WERI-Rb-1 (cell line): ENCODE data around the gene FAM13A.

ENCODE experiments used
- DNase-seq: peaks from one replicate; pipeline ENCODE4 v3.0.0-alpha.2; 2020
- H3K27ac ChIP-seq: fragments of 250-450 bp; sonication (Bioruptor Pico); 2 replicates; pipeline ENCODE4 v1.5.1; 2020; ENCODE audit warnings: mild to moderate bottlenecking, moderate library complexity
- H3K27me3 ChIP-seq: fragments of 250-450 bp; sonication (Bioruptor Pico); 2 replicates; pipeline ENCODE4 v1.5.1; 2021; ENCODE audit warnings: mild to moderate bottlenecking, low read depth, moderate library complexity; ENCODE audit not compliant: insufficient read depth, severe bottlenecking
- H3K36me3 ChIP-seq: fragments of 250-450 bp; sonication (Bioruptor Pico); 2 replicates; pipeline ENCODE4 v1.5.1; 2020; ENCODE audit warnings: mild to moderate bottlenecking, moderate library complexity
- H3K4me3 ChIP-seq: 2 replicates; pipeline ENCODE4 v1.5.1; 2011; ENCODE audit warnings: low read depth, mild to moderate bottlenecking, control low read depth, low read length
- H3K9me3 ChIP-seq: fragments of 250-450 bp; sonication (Bioruptor Pico); 2 replicates; pipeline ENCODE4 v1.5.1; 2021; ENCODE audit warnings: mild to moderate bottlenecking, moderate library complexity; ENCODE audit not compliant: severe bottlenecking
- CTCF ChIP-seq: IDR thresholded peaks from 2 replicates; pipeline ENCODE4 v1.5.1; 2011; ENCODE audit warnings: low read depth, mild to moderate bottlenecking, control low read depth, inconsistent platforms, low read length

Gene FAM13A

DNA sequence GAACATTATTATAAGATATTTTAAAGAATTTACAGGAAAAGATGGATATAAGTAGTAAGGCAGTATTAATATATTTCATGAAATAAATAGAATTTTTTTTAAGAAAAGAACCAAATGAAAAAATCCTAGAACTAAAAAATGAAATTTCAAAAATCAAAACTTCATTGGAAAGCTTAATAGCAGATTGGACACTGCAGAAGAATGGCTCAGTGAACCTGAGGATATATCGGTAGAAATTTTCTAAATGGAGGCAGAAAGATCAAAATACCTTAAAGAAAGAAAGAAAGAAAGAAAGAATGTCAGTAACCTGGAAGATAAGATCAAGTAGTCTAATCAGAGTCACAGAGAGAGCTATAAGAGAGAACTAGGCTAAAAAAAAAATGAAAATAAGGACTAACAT is 21.3 kb upstream of the FAM13A start:
- DNase-seq: no peak
- H3K36me3 ChIP-seq: no peaks in the 10 kb centered on the region
- H3K4me3 ChIP-seq: no peak overlapping the region
- TF ChIP-seq CTCF: no peak
- peaks cover 22% of the 10 kb centered on the region for H3K9me3 ChIP-seq
- no peak overlapping the region for H3K27ac ChIP-seq
- H3K27me3 ChIP-seq: no peaks in the 10 kb centered on the region

- DNase-seq: no peak
- no peaks in the 10 kb centered on the region for H3K27me3 ChIP-seq
- H3K36me3 ChIP-seq: no peaks in the 10 kb centered on the region
- H3K9me3 ChIP-seq: peaks cover 20% of the 10 kb centered on the region
- H3K4me3 ChIP-seq: no peak overlapping the region
- H3K27ac ChIP-seq: no peak overlapping the region
- TF ChIP-seq CTCF: no peak
Measured at GRCh38 chr4:89077761-89078160, 20.8 kb upstream of the FAM13A start.

DNA sequence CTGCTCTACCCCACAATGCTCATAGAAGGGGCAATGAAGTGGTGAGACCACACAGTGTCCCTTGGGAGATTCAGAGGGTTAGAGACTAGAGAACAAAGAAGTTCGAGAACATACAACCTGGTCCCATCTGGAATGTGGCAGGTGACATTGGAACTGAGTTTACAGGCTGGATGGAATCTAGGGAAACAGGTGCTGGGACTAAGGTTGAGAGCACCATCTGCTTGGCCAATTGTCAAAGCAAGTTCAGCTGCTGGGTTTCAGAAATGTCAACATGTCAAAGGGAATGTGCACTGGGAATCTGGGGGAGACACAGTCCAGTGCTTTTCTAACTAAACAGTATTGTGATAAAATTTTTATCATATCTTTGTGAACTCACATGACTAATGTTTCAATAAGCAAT is 15.9 kb upstream of the FAM13A start:
- H3K9me3 ChIP-seq: peaks cover 10% of the 10 kb centered on the region
- no peak for TF ChIP-seq CTCF
- H3K27ac ChIP-seq: no peak overlapping the region
- H3K36me3 ChIP-seq: no peaks in the 10 kb centered on the region
- no peak overlapping the region for H3K4me3 ChIP-seq
- no peaks in the 10 kb centered on the region for H3K27me3 ChIP-seq
- DNase-seq: no peak

DNA sequence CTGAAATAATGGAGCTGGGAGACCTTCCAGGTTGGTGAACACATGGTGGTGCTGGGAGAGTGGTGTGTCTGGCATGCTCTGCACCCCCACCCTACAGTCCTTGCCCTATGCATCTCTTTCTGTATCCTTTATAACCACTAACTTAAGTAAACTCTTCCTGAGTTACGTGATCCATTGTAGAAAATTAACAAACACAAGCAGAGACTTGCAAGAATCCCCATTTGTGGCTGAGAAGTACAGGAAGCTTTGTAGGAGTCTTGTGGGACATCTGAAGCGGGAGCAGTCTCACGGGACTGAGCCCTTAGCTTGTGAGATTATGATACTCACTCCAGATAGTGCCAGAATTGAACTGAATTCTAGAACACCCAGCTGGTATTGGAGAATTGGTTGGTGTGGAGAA is 14.3 kb upstream of the FAM13A start:
- no peaks in the 10 kb centered on the region for H3K36me3 ChIP-seq
- H3K27ac ChIP-seq: no peak overlapping the region
- no peak overlapping the region for H3K4me3 ChIP-seq
- H3K9me3 ChIP-seq: no peaks in the 10 kb centered on the region
- no peak for TF ChIP-seq CTCF
- no peak for DNase-seq
- no peaks in the 10 kb centered on the region for H3K27me3 ChIP-seq

DNA sequence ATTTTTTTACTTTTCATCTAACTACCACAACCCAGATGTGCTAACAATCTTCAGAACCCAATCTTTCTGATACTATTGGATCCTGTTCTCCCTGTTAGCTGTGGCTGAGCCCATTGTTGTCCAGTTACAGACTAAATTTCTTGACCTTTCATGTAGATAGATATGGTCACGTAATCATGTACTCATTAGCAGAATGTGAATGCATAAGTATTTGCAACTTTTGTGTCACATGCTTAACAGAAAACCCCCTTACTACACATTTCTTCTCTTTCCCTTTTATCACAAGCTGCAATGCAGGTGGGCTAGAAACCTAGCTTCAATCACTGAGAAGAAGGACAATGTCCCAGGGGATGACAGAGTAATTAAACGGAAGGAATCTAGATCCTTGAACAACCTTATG is 13.1 kb upstream of the FAM13A start:
- Histone ChIP-seq H3K9me3 (peaks cover 4% of the 10 kb centered on the region), H3K4me3 (no peak overlapping the region), H3K36me3 (no peaks in the 10 kb centered on the region)

More for the DNA sequence above, 13.1 kb upstream of the FAM13A start:
- no peak for TF ChIP-seq CTCF
- H3K27me3 ChIP-seq: no peaks in the 10 kb centered on the region
- DNase-seq: no peak
- no peak overlapping the region for H3K27ac ChIP-seq
